GM12873 (cell line): Measurements from ENCODE around the gene PRADC1.

Experiments used
- CTCF ChIP-seq: IDR thresholded peaks from 2 replicates; pipeline ENCODE4 v1.5.1; 2012; ENCODE audit warnings: low read depth, mild to moderate bottlenecking, moderate library complexity, low read length, control low read depth; ENCODE audit not compliant: insufficient read depth; ENCODE audit errors: missing control alignments

The PRADC1 gene

GRCh38 chr2:73257021-73257420 is 24.0 kb upstream of the PRADC1 start:
- TF ChIP-seq CTCF = no peak

GRCh38 chr2:73256618-73256922 is 23.5 kb upstream of the PRADC1 start:
- no peak for TF ChIP-seq CTCF

- TF ChIP-seq CTCF = no peak
These were observed 23.0 kb upstream of the PRADC1 start for GRCh38 chr2:73255907-73256617.

- TF ChIP-seq CTCF = no peak
These were observed 22.1 kb upstream of the PRADC1 start for GRCh38 chr2:73255007-73255644.

- TF ChIP-seq CTCF = no peak
These were observed 21.4 kb upstream of the PRADC1 start for GRCh38 chr2:73254343-73255006.

- no peak for TF ChIP-seq CTCF
These were observed 20.9 kb upstream of the PRADC1 start for GRCh38 chr2:73253901-73254300.

- no peak for TF ChIP-seq CTCF
These were observed 20.4 kb upstream of the PRADC1 start for GRCh38 chr2:73253400-73253799.
